Dermis microvascular lymphatic vessel endothelial cell (primary cell): Measurements from ENCODE around the gene ZNF282. TPM values are rescaled to one million over a fixed set of nuclear protein-coding genes. Genes with fewer than 3 reads are reported as not detected.
"Not testable (repeated sequence)": the region's sequence is repeated elsewhere in the genome, so short reads cannot be mapped to it uniquely, and the experiment has no call there.

Source experiments
- DNase-seq, 2 donors: peaks; one replicate each; pipeline versions ENCODE4 v3.0.0 to v3.0.0-alpha.2; 2010; ENCODE audit warnings: low read depth in 2 of 2
- total RNA-seq: library from RNA; depleted of rRNA; stranded (reverse); fragments of >200 nt; gene quantifications from 2 replicates; pipeline ENCODE4 v1.2.1, GENCODE V29; 2014

Gene ZNF282
- total RNA-seq, 1 donor from 2014 or later = 22.9 TPM

GRCh38 chr7:149224352-149224751 is 29.0 kb downstream of the ZNF282 start:
- DNase-seq = no peak

- DNase-seq = no peak
Measured at GRCh38 chr7:149225106-149225505, 29.8 kb downstream of the ZNF282 start.

GRCh38 chr7:149225656-149226055 is 30.3 kb downstream of the ZNF282 start:
- no peak for DNase-seq

- not testable (repeated sequence) for DNase-seq
Measured at GRCh38 chr7:149226366-149226765, 31.0 kb downstream of the ZNF282 start.

GRCh38 chr7:149226840-149227494 is 31.6 kb downstream of the ZNF282 start:
- DNase-seq = no peak

GRCh38 chr7:149228831-149229471 is 33.6 kb downstream of the ZNF282 start:
- DNase-seq = no peak

GRCh38 chr7:149229526-149229925 is 34.2 kb downstream of the ZNF282 start:
- no peak for DNase-seq

GRCh38 chr7:149232362-149232761 is 37.0 kb downstream of the ZNF282 start:
- no peak for DNase-seq

GRCh38 chr7:149233655-149234204 is 38.4 kb downstream of the ZNF282 start:
- DNase-seq = peak in 1 of 2 donors; percentile 38

GRCh38 chr7:149237502-149237901 is 42.2 kb downstream of the ZNF282 start:
- DNase-seq = no peak

GRCh38 chr7:149238051-149238450 is 42.7 kb downstream of the ZNF282 start:
- no peak for DNase-seq

- peak; percentile 70 to 88 for DNase-seq
Measured at GRCh38 chr7:149239345-149240143, 44.2 kb downstream of the ZNF282 start, which contains the start of gene ZNF212. Gene ZNF212 (plus strand): TSS chr7:149239651. CDS start chr7:149239779, 128 bp downstream.

- no peak for DNase-seq
Measured at GRCh38 chr7:149240637-149241036, 45.3 kb downstream of the ZNF282 start.

GRCh38 chr7:149241696-149242095 is 46.4 kb downstream of the ZNF282 start:
- DNase-seq = no peak

GRCh38 chr7:149245244-149245643 is 49.9 kb downstream of the ZNF282 start:
- peak in 1 of 2 donors; percentile 20 for DNase-seq

- DNase-seq = no peak
Measured at GRCh38 chr7:149245744-149246143, 50.4 kb downstream of the ZNF282 start.

- no peak for DNase-seq
Measured at GRCh38 chr7:149248777-149249176, 53.4 kb downstream of the ZNF282 start.

GRCh38 chr7:149250151-149250550 is 54.8 kb downstream of the ZNF282 start:
- not testable (repeated sequence) for DNase-seq

- DNase-seq = not testable (repeated sequence)
Measured at GRCh38 chr7:149251518-149251917, 56.2 kb downstream of the ZNF282 start.

GRCh38 chr7:149252378-149252777 is 57.0 kb downstream of the ZNF282 start:
- DNase-seq = peak; percentile 16 to 21

GRCh38 chr7:149253665-149254064 is 58.3 kb downstream of the ZNF282 start:
- no peak for DNase-seq
